HG02840 (cell line): ENCODE data around the gene LRRK1.
"Not testable (repeated sequence)": the region's sequence is repeated elsewhere in the genome, so short reads cannot be mapped to it uniquely, and the experiment has no call there.

Experiments used
- ATAC-seq: cut with Tn5 transposase; IDR thresholded peaks from one replicate; pipeline ENCODE4 v1.9.1; 2021; ENCODE audit warnings: mild to moderate bottlenecking, moderate library complexity, moderate number of reproducible peaks; ENCODE audit not compliant: unreplicated experiment, low FRiP score

Gene LRRK1

GRCh38 chr15:101086394-101087171 is 167.4 kb downstream of the LRRK1 start:
- ATAC-seq = no peak

- no peak for ATAC-seq
Measured at GRCh38 chr15:101087172-101087769, 168.1 kb downstream of the LRRK1 start.

GRCh38 chr15:101088271-101088670 is 169.1 kb downstream of the LRRK1 start:
- ATAC-seq = no peak

- ATAC-seq = no peak
Measured at GRCh38 chr15:101088788-101089578, 169.8 kb downstream of the LRRK1 start.

- no peak for ATAC-seq
Measured at GRCh38 chr15:101089579-101090427, 170.6 kb downstream of the LRRK1 start.

- no peak for ATAC-seq
Measured at GRCh38 chr15:101090428-101090790, 171.3 kb downstream of the LRRK1 start.

GRCh38 chr15:101091080-101092017 is 172.2 kb downstream of the LRRK1 start:
- ATAC-seq = no peak

GRCh38 chr15:101092156-101092866 is 173.2 kb downstream of the LRRK1 start:
- ATAC-seq = no peak

- no peak for ATAC-seq
Measured at GRCh38 chr15:101092867-101093202, 173.7 kb downstream of the LRRK1 start.

GRCh38 chr15:101093958-101094357 is 174.8 kb downstream of the LRRK1 start:
- ATAC-seq = no peak

- ATAC-seq = not testable (repeated sequence)
Measured at GRCh38 chr15:101095796-101096406, 176.7 kb downstream of the LRRK1 start.

- no peak for ATAC-seq
Measured at GRCh38 chr15:101097111-101097510, 178.0 kb downstream of the LRRK1 start.

GRCh38 chr15:101099183-101099582 is 180.0 kb downstream of the LRRK1 start:
- no peak for ATAC-seq

GRCh38 chr15:101100118-101100517 is 181.0 kb downstream of the LRRK1 start:
- ATAC-seq = no peak

- ATAC-seq = no peak
Measured at GRCh38 chr15:101100593-101101442, 181.7 kb downstream of the LRRK1 start.

- no peak for ATAC-seq
Measured at GRCh38 chr15:101101676-101102075, 182.5 kb downstream of the LRRK1 start.

GRCh38 chr15:101102746-101103145 is 183.6 kb downstream of the LRRK1 start:
- ATAC-seq = no peak

GRCh38 chr15:101103598-101103997 is 184.4 kb downstream of the LRRK1 start:
- no peak for ATAC-seq
